Measurements from ENCODE around the gene MAPK9.

Gene MAPK9

GRCh38 chr5:180291943-180292831 lies at the start of gene MAPK9:
TSS of gene MAPK9 (minus strand) at chr5:180292083. CDS start at chr5:180280561, 11,522 bp downstream.
- DNase-seq: peak; percentile 87

GRCh38 chr5:180341595-180341994 lies 49.7 kb upstream of the MAPK9 start:
- no peak for DNase-seq

GRCh38 chr5:180340856-180341255 lies 49.0 kb upstream of the MAPK9 start:
- DNase-seq: no peak

- no peak for DNase-seq
These were observed 47.8 kb upstream of the MAPK9 start for GRCh38 chr5:180339583-180340183.

GRCh38 chr5:180338001-180338707 lies 46.3 kb upstream of the MAPK9 start:
- no peak for DNase-seq

- no peak for DNase-seq
These were observed 44.5 kb upstream of the MAPK9 start for GRCh38 chr5:180336234-180337020.

GRCh38 chr5:180335614-180336233 lies 43.8 kb upstream of the MAPK9 start:
- DNase-seq: no peak

GRCh38 chr5:180334751-180335613 lies 43.1 kb upstream of the MAPK9 start:
- DNase-seq: no peak

GRCh38 chr5:180334176-180334575 lies 42.3 kb upstream of the MAPK9 start:
- no peak for DNase-seq

- no peak for DNase-seq
These were observed 41.8 kb upstream of the MAPK9 start for GRCh38 chr5:180333661-180334060.

GRCh38 chr5:180332861-180333260 lies 41.0 kb upstream of the MAPK9 start:
- DNase-seq: no peak

- no peak for DNase-seq
These were observed 40.2 kb upstream of the MAPK9 start for GRCh38 chr5:180332051-180332517.

GRCh38 chr5:180331647-180331950 lies 39.7 kb upstream of the MAPK9 start:
- DNase-seq: no peak

GRCh38 chr5:180330810-180331646 lies 39.1 kb upstream of the MAPK9 start:
- no peak for DNase-seq

GRCh38 chr5:180330270-180330648 lies 38.4 kb upstream of the MAPK9 start:
- DNase-seq: no peak

GRCh38 chr5:180329606-180330269 lies 37.9 kb upstream of the MAPK9 start:
- no peak for DNase-seq

- DNase-seq: no peak
These were observed 37.2 kb upstream of the MAPK9 start for GRCh38 chr5:180329138-180329435.

- DNase-seq: peak; percentile 83
These were observed 36.6 kb upstream of the MAPK9 start for GRCh38 chr5:180328296-180329137.

- DNase-seq: no peak
These were observed 35.2 kb upstream of the MAPK9 start for GRCh38 chr5:180326989-180327565.
